ENCODE data around the gene FBXO46.

- TF ChIP-seq, protein P1, sequence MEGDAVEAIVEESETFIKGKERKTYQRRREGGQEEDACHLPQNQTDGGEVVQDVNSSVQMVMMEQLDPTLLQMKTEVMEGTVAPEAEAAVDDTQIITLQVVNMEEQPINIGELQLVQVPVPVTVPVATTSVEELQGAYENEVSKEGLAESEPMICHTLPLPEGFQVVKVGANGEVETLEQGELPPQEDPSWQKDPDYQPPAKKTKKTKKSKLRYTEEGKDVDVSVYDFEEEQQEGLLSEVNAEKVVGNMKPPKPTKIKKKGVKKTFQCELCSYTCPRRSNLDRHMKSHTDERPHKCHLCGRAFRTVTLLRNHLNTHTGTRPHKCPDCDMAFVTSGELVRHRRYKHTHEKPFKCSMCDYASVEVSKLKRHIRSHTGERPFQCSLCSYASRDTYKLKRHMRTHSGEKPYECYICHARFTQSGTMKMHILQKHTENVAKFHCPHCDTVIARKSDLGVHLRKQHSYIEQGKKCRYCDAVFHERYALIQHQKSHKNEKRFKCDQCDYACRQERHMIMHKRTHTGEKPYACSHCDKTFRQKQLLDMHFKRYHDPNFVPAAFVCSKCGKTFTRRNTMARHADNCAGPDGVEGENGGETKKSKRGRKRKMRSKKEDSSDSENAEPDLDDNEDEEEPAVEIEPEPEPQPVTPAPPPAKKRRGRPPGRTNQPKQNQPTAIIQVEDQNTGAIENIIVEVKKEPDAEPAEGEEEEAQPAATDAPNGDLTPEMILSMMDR (IDR thresholded peaks at IDR 0.05): no peak
- no peak for TF ChIP-seq EZH2 (IDR thresholded peaks at IDR 0.05; ENCODE audit: borderline replicate concordance, insufficient read depth, low read depth, low read length, poor library complexity, severe bottlenecking)
These were observed 20.2 kb downstream of the FBXO46 start for GRCh38 chr19:45710356-45711130.
